H1 (cell line): Measurements from ENCODE around the gene LRRC3B. TPM values are rescaled to one million over a fixed set of nuclear protein-coding genes. Genes with fewer than 3 reads are reported as not detected.

Source experiments
- CTCF ChIA-PET: fragments of 300-600 bp; sonication (Branson Sonifier 250); formaldehyde crosslinking; loops from one replicate; lab custom pipeline; 2021; ENCODE audit not compliant: partially characterized antibody; lab: Charles Lee
- POLR2A ChIA-PET: fragments of 300-600 bp; sonication (Branson Sonifier 250); formaldehyde crosslinking; loops from one replicate; lab custom pipeline; 2021; ENCODE audit warnings: inconsistent platforms; ENCODE audit not compliant: partially characterized antibody; lab: Charles Lee
- DNase-seq, 2 experiments: peaks; one replicate each; pipeline versions ENCODE4 v3.0.0 to v3.0.0-alpha.2; 2010 to 2022; ENCODE audit warnings: low spot score in 2 of 2, low read depth in 1 of 2, mixed read lengths in 1 of 2
- FAIRE-seq: peaks from 2 replicates; lab custom pipeline; 2011; peaks lifted over from hg19 to GRCh38; lab: Jason Lieb, UNC
- H2AFZ ChIP-seq: 2 replicates; pipeline ENCODE4 v1.8.1; 2012; ENCODE audit warnings: low read length, inconsistent platforms
- H2AK5ac ChIP-seq: 2 replicates; pipeline ENCODE4 v1.6.1; 2013; ENCODE audit warnings: low read depth, low read length
- H2BK120ac ChIP-seq: replicated peaks from 2 replicates; pipeline ENCODE3; 2013; ENCODE audit warnings: low read depth, low read length, inconsistent platforms
- H2BK12ac ChIP-seq: 2 replicates; pipeline ENCODE4 v1.6.1; 2013; ENCODE audit warnings: low read depth, low read length
- H2BK15ac ChIP-seq: 2 replicates; pipeline ENCODE4 v1.6.1; 2013; ENCODE audit warnings: low read length
- H2BK20ac ChIP-seq: 2 replicates; pipeline ENCODE4 v1.6.1; 2013; ENCODE audit warnings: low read length
- H2BK5ac ChIP-seq: 2 replicates; pipeline ENCODE4 v1.6.1; 2013; ENCODE audit warnings: low read depth, low read length
- H3K14ac ChIP-seq: 2 replicates; pipeline ENCODE4 v1.6.1; 2013; ENCODE audit warnings: inconsistent platforms; ENCODE audit not compliant: insufficient read length
- H3K18ac ChIP-seq: 2 replicates; pipeline ENCODE4 v1.6.1; 2013; ENCODE audit warnings: low read length; ENCODE audit errors: extremely low read depth
- H3K23ac ChIP-seq: 2 replicates; pipeline ENCODE4 v1.6.1; 2013; ENCODE audit warnings: inconsistent platforms; ENCODE audit not compliant: insufficient read length
- H3K23me2 ChIP-seq: 2 replicates; pipeline ENCODE4 v1.6.1; 2013; ENCODE audit warnings: low read depth, low read length
- H3K27ac ChIP-seq: 2 replicates; pipeline ENCODE4 v1.6.1; 2011; ENCODE audit warnings: low read depth, low read length, inconsistent platforms
- H3K27me3 ChIP-seq, 4 experiments: replicated peaks in 1 of 4; 1 replicate in 1 of 4; 2 replicates in 3 of 4; pipeline versions ENCODE4 v1.6.1 to v1.8.1; 2011 to 2013; ENCODE audit warnings: low read length in 3 of 4, mild to moderate bottlenecking in 3 of 4, inconsistent platforms in 2 of 4, mixed read lengths in 2 of 4, moderate library complexity in 1 of 4; ENCODE audit not compliant: control insufficient read depth in 3 of 4, insufficient read depth in 3 of 4; ENCODE audit errors: extremely low read depth in 1 of 4
- H3K36me3 ChIP-seq, 4 experiments: 2 replicates each; pipeline versions ENCODE4 v1.6.1 to v1.8.1; 2011 to 2013; ENCODE audit warnings: mild to moderate bottlenecking in 4 of 4, low read length in 3 of 4, moderate library complexity in 2 of 4, control low read depth in 1 of 4, inconsistent platforms in 1 of 4; ENCODE audit not compliant: insufficient read depth in 4 of 4, control insufficient read depth in 2 of 4
- H3K4ac ChIP-seq: replicated peaks from 2 replicates; pipeline ENCODE3; 2013; ENCODE audit warnings: low read length, low read depth, mixed read lengths, inconsistent platforms; ENCODE audit not compliant: insufficient read length
- H3K4me1 ChIP-seq, 4 experiments: replicated peaks in 1 of 4; 1 replicate in 1 of 4; 2 replicates in 3 of 4; pipeline versions ENCODE4 v1.6.1 to v1.8.1; 2011 to 2013; ENCODE audit warnings: low read length in 3 of 4, inconsistent platforms in 2 of 4, mixed read lengths in 1 of 4; ENCODE audit not compliant: insufficient read depth in 4 of 4, control insufficient read depth in 3 of 4
- H3K4me2 ChIP-seq, 2 experiments: 2 replicates each; pipeline versions ENCODE4 v1.6.1 to v1.8.1; 2011 to 2013; ENCODE audit warnings: low read depth in 2 of 2, low read length in 2 of 2, control low read depth in 1 of 2, inconsistent platforms in 1 of 2, mild to moderate bottlenecking in 1 of 2; ENCODE audit not compliant: insufficient read depth in 1 of 2
- H3K4me3 ChIP-seq, 4 experiments: fragments of 200-600, 300-600 bp in 1 of 4; sonication (generic), shearing (Covaris generic), sonication (Bioruptor Twin) in 1 of 4; 2 replicates each; pipeline versions ENCODE4 v1.5.1 to v1.8.1; 2011 to 2016; ENCODE audit warnings: low read length in 4 of 4, low read depth in 3 of 4, control low read depth in 2 of 4, inconsistent platforms in 2 of 4, mild to moderate bottlenecking in 2 of 4, mixed read lengths in 1 of 4, moderate library complexity in 1 of 4; ENCODE audit not compliant: insufficient read depth in 2 of 4; ENCODE audit errors: extremely low read depth in 1 of 4
- H3K56ac ChIP-seq: replicated peaks from 2 replicates; pipeline ENCODE3; 2013; ENCODE audit warnings: low read depth, mild to moderate bottlenecking, mixed read lengths, low read length, inconsistent platforms; ENCODE audit not compliant: insufficient read length
- H3K79me1 ChIP-seq: 2 replicates; pipeline ENCODE4 v1.6.1; 2013; ENCODE audit warnings: low read depth, low read length, control low read depth
- H3K79me2 ChIP-seq, 2 experiments: 2 replicates each; pipeline versions ENCODE4 v1.6.1 to v1.8.1; 2012 to 2013; ENCODE audit warnings: low read length in 2 of 2, mild to moderate bottlenecking in 2 of 2, inconsistent platforms in 1 of 2; ENCODE audit not compliant: insufficient read depth in 2 of 2, control insufficient read depth in 1 of 2
- H3K9ac ChIP-seq, 4 experiments: replicated peaks in 1 of 4; 1 replicate in 1 of 4; 2 replicates in 3 of 4; pipeline versions ENCODE4 v1.6.1 to v1.8.1; 2011 to 2013; ENCODE audit warnings: low read depth in 3 of 4, low read length in 3 of 4, control low read depth in 2 of 4, mild to moderate bottlenecking in 2 of 4, moderate library complexity in 2 of 4, inconsistent platforms in 1 of 4; ENCODE audit errors: extremely low read depth in 1 of 4
- H3K9me3 ChIP-seq, 2 experiments: 2 replicates each; pipeline versions ENCODE4 v1.6.1 to v1.8.1; 2012 to 2013; ENCODE audit warnings: mild to moderate bottlenecking in 2 of 2, moderate library complexity in 2 of 2, control low read depth in 1 of 2, inconsistent platforms in 1 of 2, low read depth in 1 of 2, low read length in 1 of 2, mixed read lengths in 1 of 2; ENCODE audit not compliant: insufficient read depth in 2 of 2
- H4K20me1 ChIP-seq, 2 experiments: replicated peaks in 1 of 2; 2 replicates each; pipeline versions ENCODE3 to v1.8.1; 2011 to 2013; ENCODE audit warnings: inconsistent platforms in 2 of 2, low read length in 2 of 2, mild to moderate bottlenecking in 1 of 2; ENCODE audit not compliant: insufficient read depth in 2 of 2, control insufficient read depth in 1 of 2
- H4K5ac ChIP-seq: 2 replicates; pipeline ENCODE4 v1.6.1; 2013; ENCODE audit warnings: low read length, low read depth, mixed read lengths, inconsistent platforms; ENCODE audit not compliant: insufficient read length
- H4K8ac ChIP-seq: 2 replicates; pipeline ENCODE4 v1.8.0; 2013; ENCODE audit warnings: mild to moderate bottlenecking, moderate library complexity, low read length, inconsistent platforms; ENCODE audit not compliant: insufficient read depth; ENCODE audit errors: extremely low read depth
- H4K91ac ChIP-seq: replicated peaks from 2 replicates; pipeline ENCODE3; 2013; ENCODE audit warnings: low read length, mixed read lengths, inconsistent platforms; ENCODE audit not compliant: insufficient read length
- GTF2F1 ChIP-seq: IDR thresholded peaks from 2 replicates; pipeline ENCODE4 v1.6.1; 2012; ENCODE audit warnings: low read depth, low read length, improper control_type of control experiment, borderline replicate concordance
- JUND ChIP-seq: IDR thresholded peaks from 2 replicates; pipeline ENCODE4 v1.6.1; 2011; ENCODE audit warnings: mild to moderate bottlenecking, improper control_type of control experiment, low read length
- SP2 ChIP-seq: IDR thresholded peaks from 2 replicates; pipeline ENCODE4 v1.6.1; 2012; ENCODE audit warnings: mild to moderate bottlenecking, low read length, inconsistent platforms
- WGBS, 2 experiments: shearing (Covaris generic) in 1 of 2; methylation state at CpG; one replicate each; pipeline versions ENCODE4 v1.1.6 to v1.1.7; 2013 to 2015; ENCODE audit warnings: low lambda C conversion rate in 2 of 2, mixed read lengths in 2 of 2, inconsistent platforms in 1 of 2, low coverage in 1 of 2, missing lambda C conversion rate in 1 of 2; ENCODE audit not compliant: insufficient replicate concordance in 2 of 2, insufficient coverage in 1 of 2, insufficient read length in 1 of 2; ENCODE audit errors: extremely low coverage in 1 of 2, missing lambda C conversion rate in 1 of 2; 5-methylcytosine and 5-hydroxymethylcytosine counted together
- polyA plus RNA-seq, 7 experiments: library from polyadenylated mRNA; depleted of rRNA in 3 of 7; stranded (reverse) in 5 of 7; unstranded in 2 of 7; fragments of >200 nt in 5 of 7; fragments of 200-250 nt in 2 of 7; gene quantifications; 1 replicate in 5 of 7; 2 replicates in 1 of 7; 4 replicates in 1 of 7; pipeline versions ENCODE4 v1.2.1 to v1.2.3, GENCODE V29; 2011 to 2013; ENCODE audit warnings: missing spikeins in 2 of 7, mixed read lengths in 2 of 7
- total RNA-seq: library from RNA; stranded (reverse); fragmentation: NEBNext Ultra II Directional; extraction: Animal tissue kit (Norgen Biotek cat#: 25700); gene quantifications from 2 replicates; pipeline ENCODE4 v1.2.1, GENCODE V29; 2021
- TF ChIP-seq, protein P1 (sequence below): IDR thresholded peaks from 2 replicates; pipeline ENCODE4 v1.6.1; 2011; ENCODE audit warnings: low read depth, mild to moderate bottlenecking, low read length; ENCODE audit not compliant: insufficient read depth

LRRC3B gene
- total and polyA plus RNA-seq, 2 of the 8 experiments (the other 6 are each of a cell fraction or from before 2014, with no cell fraction given) = 1.6 to 3.1 TPM

DNA sequence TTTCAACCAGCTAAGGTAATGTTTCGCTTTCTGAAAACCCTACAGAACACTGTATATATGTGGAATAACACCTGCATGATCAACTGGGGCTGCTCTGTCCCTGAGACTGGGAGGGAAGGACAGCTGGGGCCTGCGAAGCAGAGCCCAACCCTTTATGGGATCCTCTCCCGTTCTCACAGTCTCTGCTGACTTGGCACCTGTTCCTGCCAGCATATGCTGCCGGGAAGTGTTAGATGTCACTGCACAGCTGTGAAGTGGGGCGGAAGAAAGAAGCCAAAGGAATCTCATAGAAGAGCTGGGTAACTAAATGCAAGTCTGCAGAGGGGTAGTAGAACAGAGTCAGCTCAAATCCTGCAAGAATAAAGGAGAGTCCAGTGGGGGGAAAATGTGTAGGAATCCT, 29.6 kb downstream of the LRRC3B start:
- no peak overlapping the region for H2AFZ ChIP-seq
- no peaks in the 10 kb centered on the region for H4K20me1 ChIP-seq
- no peak overlapping the region for H2BK5ac ChIP-seq
- H3K23ac ChIP-seq = no peak overlapping the region
- no peak for DNase-seq
- H4K8ac ChIP-seq = no peak overlapping the region
- no peak overlapping the region for H2BK20ac ChIP-seq
- H3K4me2 ChIP-seq = no peak overlapping the region
- no peak overlapping the region for H4K91ac ChIP-seq
- no peaks in the 10 kb centered on the region for H3K79me2 ChIP-seq
- 84% methylated on average over 5 of the region's 5 CpGs; no CpG with 5 or more reads in 1 of the 2 experiments for WGBS, 2 experiments
- no peak overlapping the region for H3K18ac ChIP-seq
- no peak for FAIRE-seq
- no peak overlapping the region for H3K4me3 ChIP-seq
- no peak overlapping the region for H3K14ac ChIP-seq
- no peak overlapping the region for H3K56ac ChIP-seq
- H3K27ac ChIP-seq = no peak overlapping the region
- CTCF ChIA-PET = interaction anchor here (0.6 to 0.8 kb wide), 2 partner anchors 10 to 24 kb away, joined by 3 to 4 read pairs; no protein-coding TSS in a partner anchor
- H2BK120ac ChIP-seq = no peak overlapping the region
- no peak overlapping the region for H2BK12ac ChIP-seq
- no peaks in the 10 kb centered on the region for H3K23me2 ChIP-seq
- H3K27me3 ChIP-seq = no peaks in the 10 kb centered on the region
- H3K4ac ChIP-seq = no peak overlapping the region
- no peaks in the 10 kb centered on the region for H3K79me1 ChIP-seq
- no peak overlapping the region for H2BK15ac ChIP-seq
- no peaks in the 10 kb centered on the region for H3K4me1 ChIP-seq
- H3K9me3 ChIP-seq = no peaks in the 10 kb centered on the region
- no peak overlapping the region for H4K5ac ChIP-seq
- no peak overlapping the region for H2AK5ac ChIP-seq
- H3K9ac ChIP-seq = no peak overlapping the region
- H3K36me3 ChIP-seq = no peaks in the 10 kb centered on the region
- POLR2A ChIA-PET = no interaction called here
- TF ChIP-seq, protein P1, sequence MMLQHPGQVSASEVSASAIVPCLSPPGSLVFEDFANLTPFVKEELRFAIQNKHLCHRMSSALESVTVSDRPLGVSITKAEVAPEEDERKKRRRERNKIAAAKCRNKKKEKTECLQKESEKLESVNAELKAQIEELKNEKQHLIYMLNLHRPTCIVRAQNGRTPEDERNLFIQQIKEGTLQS = no peak
- no peak for TF ChIP-seq JUND
- no peak for TF ChIP-seq SP2
- no peak for TF ChIP-seq GTF2F1
